Measurements from ENCODE around the gene IPO9. TPM values are rescaled to one million over a fixed set of nuclear protein-coding genes. Genes with fewer than 3 reads are reported as not detected.

Gene IPO9
- total RNA-seq, 1 donor from 2014 or later, result 10.3 TPM

DNA sequence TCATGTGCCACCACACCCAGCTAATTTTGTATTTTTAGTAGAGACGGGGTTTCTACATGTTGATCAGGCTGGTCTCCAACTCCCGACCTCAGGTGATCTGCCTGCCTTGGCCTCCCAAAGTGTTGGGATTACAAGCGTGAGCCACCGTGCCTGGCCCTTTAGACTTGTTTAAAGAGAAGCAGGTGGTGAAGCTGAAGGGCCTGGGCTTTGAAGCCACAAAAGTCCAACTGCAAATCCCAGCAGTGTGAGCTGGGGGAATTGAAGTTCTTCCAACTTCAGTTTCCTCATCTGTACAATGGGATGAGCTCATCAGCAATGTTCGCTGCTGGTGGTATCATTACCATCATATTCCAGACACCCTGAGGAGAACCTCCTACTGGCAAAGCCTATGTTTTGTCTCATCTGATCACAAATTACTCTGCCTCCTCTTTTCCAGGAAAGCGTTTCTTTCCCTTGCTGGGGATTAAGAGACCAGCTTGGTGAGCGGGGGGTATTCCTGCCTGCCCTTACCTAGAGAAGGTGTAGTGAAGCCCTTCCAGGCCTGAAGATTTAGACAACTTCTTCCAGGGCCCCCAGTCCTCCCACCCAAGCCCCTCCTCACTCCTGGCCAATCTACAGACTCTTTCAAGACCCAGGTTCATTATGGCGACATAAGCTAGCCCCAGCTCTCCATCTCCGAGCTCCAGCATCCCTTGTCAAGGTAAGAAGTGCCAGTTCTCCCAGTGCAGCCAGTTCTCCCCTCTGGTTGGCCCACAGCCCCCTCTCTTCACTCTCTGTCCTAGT, 57.3 kb downstream of the IPO9 start:
- Histone ChIP-seq H3K36me3 (ENCODE audit: control insufficient read depth, insufficient read depth, low read length) (no peaks in the 10 kb centered on the region), H3K4me3 (ENCODE audit: low read depth, low read length) (no peak overlapping the region), H3K27me3 (ENCODE audit: control insufficient read depth, insufficient read depth, low read length) (no peaks in the 10 kb centered on the region)
- FAIRE-seq (peak; percentile 40), DNase-seq (ENCODE audit: low read depth) (no peak)
- TF ChIP-seq, protein P1, sequence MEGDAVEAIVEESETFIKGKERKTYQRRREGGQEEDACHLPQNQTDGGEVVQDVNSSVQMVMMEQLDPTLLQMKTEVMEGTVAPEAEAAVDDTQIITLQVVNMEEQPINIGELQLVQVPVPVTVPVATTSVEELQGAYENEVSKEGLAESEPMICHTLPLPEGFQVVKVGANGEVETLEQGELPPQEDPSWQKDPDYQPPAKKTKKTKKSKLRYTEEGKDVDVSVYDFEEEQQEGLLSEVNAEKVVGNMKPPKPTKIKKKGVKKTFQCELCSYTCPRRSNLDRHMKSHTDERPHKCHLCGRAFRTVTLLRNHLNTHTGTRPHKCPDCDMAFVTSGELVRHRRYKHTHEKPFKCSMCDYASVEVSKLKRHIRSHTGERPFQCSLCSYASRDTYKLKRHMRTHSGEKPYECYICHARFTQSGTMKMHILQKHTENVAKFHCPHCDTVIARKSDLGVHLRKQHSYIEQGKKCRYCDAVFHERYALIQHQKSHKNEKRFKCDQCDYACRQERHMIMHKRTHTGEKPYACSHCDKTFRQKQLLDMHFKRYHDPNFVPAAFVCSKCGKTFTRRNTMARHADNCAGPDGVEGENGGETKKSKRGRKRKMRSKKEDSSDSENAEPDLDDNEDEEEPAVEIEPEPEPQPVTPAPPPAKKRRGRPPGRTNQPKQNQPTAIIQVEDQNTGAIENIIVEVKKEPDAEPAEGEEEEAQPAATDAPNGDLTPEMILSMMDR (IDR thresholded peaks at IDR 0.05; ENCODE audit: insufficient read depth, low read length, severe bottlenecking), result no peak

DNA sequence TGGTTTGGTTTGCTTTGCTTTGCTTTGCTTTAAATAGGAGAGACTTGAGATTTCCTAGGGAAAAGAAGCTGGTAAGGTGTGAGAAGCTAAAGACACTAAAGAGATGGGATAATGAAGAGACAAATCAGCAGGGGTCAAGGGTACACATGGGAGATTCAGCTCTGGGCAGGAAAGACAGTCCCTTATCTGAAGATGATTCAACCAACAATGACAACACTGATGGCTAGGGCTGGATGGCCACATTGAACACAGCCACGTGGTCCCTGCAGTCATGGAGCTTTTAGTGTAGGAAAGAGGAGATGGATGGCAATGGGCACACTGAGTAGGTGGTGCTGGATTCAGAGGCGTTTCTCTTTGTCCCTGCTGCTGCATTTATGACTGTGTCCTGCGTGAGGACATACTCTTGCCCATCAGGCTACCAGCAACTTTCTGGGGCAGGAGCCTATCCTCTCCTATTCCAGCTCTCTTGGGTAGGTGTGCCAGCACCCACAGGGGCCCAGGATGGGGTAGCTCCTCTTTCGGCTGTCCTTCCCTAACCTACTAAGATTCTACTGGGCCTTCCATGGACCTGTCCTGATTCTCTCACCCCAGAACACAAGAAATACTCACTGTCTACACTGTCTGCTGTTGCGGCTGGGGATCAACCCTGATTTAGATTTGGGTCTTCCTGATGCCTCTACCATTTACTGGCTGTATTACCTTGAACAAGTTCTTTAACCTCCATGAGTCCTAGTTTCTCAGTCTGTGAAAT, 58.3 kb downstream of the IPO9 start:
- no peak for DNase-seq (ENCODE audit: low read depth)
- Histone ChIP-seq H3K27me3 (ENCODE audit: control insufficient read depth, insufficient read depth, low read length) (no peaks in the 10 kb centered on the region), H3K4me3 (ENCODE audit: low read depth, low read length) (no peak overlapping the region), H3K36me3 (ENCODE audit: control insufficient read depth, insufficient read depth, low read length) (no peaks in the 10 kb centered on the region)
- FAIRE-seq, result peak; percentile 83
- TF ChIP-seq, protein P1 (IDR thresholded peaks at IDR 0.05; ENCODE audit: insufficient read depth, low read length, severe bottlenecking), result no peak

DNA sequence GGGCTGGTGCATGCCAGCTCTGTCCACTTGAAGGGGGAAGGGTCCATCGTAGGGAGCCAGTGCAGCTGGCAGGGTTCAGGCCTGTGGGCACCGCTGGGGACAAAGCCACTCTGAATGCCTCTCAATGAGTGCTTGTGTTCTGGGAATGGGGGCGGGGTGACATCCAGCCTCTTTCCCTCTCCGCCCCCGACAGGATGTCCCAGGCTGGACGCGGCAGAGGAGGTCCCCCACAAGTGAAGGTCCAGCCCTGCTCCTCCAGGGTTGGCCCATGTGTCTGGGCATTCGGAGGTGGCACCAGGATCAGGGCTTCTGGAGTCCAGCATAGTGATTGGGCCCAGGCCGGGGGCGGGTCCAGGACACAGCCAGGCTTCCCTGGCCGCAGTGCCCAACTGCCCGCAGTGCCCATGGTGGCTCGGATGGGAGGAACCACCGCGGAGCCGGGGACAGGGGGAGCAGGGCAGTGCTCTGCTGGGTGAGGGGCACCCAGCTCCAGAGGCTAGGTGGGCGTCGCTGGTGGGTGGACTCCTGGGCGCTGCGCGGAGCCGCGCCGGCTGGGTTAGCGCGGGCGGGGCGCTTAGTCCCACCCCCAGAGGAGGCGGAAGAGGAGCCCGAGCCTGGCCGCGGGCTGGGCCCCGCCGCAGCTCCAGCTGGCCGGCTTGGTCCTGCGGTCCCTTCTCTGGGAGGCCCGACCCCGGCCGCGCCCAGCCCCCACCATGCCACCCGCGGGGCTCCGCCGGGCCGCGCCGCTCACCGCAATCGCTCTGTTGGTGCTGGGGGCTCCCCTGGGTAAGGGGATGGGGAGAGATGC, 59.5 kb downstream of the IPO9 start, which contains the start of gene SHISA4:
Gene SHISA4, plus strand, starts transcription at position 617 of the 808 bp plus-strand sequence. Its CDS starts 97 bp downstream, at position 714.
- no peaks in the 10 kb centered on the region for H3K36me3 ChIP-seq (ENCODE audit: control insufficient read depth, insufficient read depth, low read length)
- peak within 1 kb of the TSS; percentile 57 for H3K4me3 ChIP-seq (ENCODE audit: low read depth, low read length)
- FAIRE-seq (no peak), DNase-seq (ENCODE audit: low read depth) (peak; percentile 15)
- no peaks in the 10 kb centered on the region for H3K27me3 ChIP-seq (ENCODE audit: control insufficient read depth, insufficient read depth, low read length)
- TF ChIP-seq, protein P1 (IDR thresholded peaks at IDR 0.05; ENCODE audit: insufficient read depth, low read length, severe bottlenecking), result no peak

DNA sequence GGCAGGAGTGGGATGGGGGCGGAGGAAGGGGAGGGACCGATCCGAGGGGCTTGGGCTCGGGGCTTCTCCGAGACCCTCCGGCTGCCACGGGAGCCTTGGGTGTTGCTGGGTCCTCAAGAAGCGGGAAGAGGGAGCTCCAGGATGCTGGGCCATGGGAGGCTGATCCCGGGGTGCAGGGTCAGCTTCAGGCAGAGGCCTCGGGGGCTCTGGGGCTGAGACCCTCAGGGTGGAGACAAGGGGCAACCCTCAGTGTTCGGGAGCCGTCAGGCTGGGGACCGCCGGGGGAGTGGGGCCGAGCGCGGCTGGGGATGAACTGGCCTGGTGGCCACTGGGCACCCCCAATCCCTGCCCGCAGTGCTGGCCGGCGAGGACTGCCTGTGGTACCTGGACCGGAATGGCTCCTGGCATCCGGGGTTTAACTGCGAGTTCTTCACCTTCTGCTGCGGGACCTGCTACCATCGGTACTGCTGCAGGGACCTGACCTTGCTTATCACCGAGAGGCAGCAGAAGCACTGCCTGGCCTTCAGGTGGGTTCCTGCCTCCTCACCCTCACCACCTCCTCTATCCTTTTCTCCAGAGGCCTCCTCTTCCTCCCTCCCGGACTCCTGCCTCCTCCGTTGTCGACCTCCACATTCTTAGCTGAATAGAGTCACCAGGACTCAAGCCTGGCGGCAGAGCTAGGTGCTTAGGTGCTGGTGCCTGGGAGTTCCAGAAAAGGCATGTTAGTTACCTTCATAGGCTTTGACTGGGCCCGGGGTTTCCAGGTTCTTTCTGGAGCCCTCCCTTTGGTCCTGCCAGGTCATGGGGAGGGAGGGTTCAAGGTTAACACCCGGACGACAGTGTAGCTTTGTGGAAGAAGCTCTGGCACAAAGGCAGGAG, 60.4 kb downstream of the IPO9 start:
- Histone ChIP-seq H3K27me3 (ENCODE audit: control insufficient read depth, insufficient read depth, low read length) (no peaks in the 10 kb centered on the region), H3K4me3 (ENCODE audit: low read depth, low read length) (peak overlapping the region; percentile 57), H3K36me3 (ENCODE audit: control insufficient read depth, insufficient read depth, low read length) (no peaks in the 10 kb centered on the region)
- FAIRE-seq, result no peak
- no peak for DNase-seq (ENCODE audit: low read depth)
- TF ChIP-seq, protein P1 (IDR thresholded peaks at IDR 0.05; ENCODE audit: insufficient read depth, low read length, severe bottlenecking), result no peak

DNA sequence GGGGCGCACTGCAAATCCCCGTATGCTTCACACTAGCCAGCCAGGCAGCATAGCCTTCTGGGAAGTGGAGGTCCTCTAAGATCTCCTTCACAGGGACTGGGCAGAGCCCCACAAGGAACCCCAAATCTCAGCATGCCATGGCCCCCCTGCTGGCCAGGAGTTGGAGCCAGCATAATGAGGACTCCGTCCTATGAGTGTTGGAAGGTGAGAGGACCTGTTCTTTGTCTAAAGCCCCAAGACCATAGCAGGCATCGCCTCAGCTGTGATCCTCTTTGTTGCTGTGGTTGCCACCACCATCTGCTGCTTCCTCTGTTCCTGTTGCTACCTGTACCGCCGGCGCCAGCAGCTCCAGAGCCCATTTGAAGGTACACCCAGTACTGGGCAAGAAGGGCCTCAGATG, 61.3 kb downstream of the IPO9 start:
- FAIRE-seq (no peak), DNase-seq (ENCODE audit: low read depth) (no peak)
- Histone ChIP-seq H3K4me3 (ENCODE audit: low read depth, low read length) (no peak overlapping the region), H3K27me3 (ENCODE audit: control insufficient read depth, insufficient read depth, low read length) (no peaks in the 10 kb centered on the region), H3K36me3 (ENCODE audit: control insufficient read depth, insufficient read depth, low read length) (no peaks in the 10 kb centered on the region)
- TF ChIP-seq, protein P1 (IDR thresholded peaks at IDR 0.05; ENCODE audit: insufficient read depth, low read length, severe bottlenecking), result no peak

Measured in bronchial epithelial cell (primary cell).